Activated CD8-positive, alpha-beta memory T cell treated with anti-CD3 and anti-CD28 coated beads for 36 hours (primary cell): Measurements from ENCODE around the gene GRB7. TPM values are rescaled to one million over a fixed set of nuclear protein-coding genes. Genes with fewer than 3 reads are reported as not detected.
"Not testable (repeated sequence)": the region's sequence is repeated elsewhere in the genome, so short reads cannot be mapped to it uniquely, and the experiment has no call there.

Source experiments
- CTCF ChIA-PET: fragments of 350-600 bp; sonication (Branson Sonifier 250); formaldehyde crosslinking; loops from one replicate; lab custom pipeline; 2021; ENCODE audit warnings: antibody characterized with exemption; lab: Charles Lee
- POLR2A ChIA-PET: fragments of 350-600 bp; sonication (Branson Sonifier 250); formaldehyde crosslinking; loops from one replicate; lab custom pipeline; 2021; ENCODE audit warnings: antibody characterized with exemption; lab: Charles Lee
- total RNA-seq, 2 experiments: library from RNA; stranded (reverse); gene quantifications; one replicate each; pipeline ENCODE4 v1.2.3, GENCODE V29; 2021

The GRB7 gene
- total RNA-seq, 2 experiments from 2014 or later, result not detected

DNA sequence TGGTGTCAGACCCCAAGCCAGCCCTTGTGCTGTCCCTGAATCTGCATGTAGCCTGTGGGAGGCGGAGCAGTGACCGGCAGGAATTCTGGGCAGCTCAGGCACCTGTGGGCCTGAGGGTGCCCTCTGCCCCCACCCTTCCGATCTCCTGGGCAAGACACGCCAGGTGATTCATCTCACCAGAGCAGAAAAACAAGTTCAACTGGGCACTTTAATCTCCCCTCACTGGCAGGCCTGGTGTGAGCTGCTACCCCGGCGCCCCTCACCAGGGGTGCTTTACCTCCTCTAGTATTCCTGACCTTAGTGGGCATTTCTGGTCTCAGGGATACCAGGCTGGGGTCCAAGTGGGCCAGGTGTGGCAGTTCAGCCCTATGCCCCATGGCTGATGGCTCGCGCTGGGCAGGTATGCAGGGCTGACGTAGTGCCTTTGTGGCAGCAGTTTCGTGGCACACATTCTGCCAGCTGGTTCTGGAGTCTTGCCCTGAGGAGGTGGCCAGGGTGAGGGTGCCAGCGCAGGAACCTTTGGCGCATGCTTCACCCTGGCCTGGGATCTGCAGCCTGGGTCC, 31.9 kb upstream of the GRB7 start:
- CTCF ChIA-PET, result interaction anchor here (1.3 kb wide), 1 partner anchor 84 kb away, joined by 3 read pairs; no protein-coding TSS in a partner anchor

GRCh38 chr17:39706383-39706782, 31.4 kb upstream of the GRB7 start:
- CTCF ChIA-PET, result interaction anchor here (1.3 kb wide), 1 partner anchor 85 kb away, joined by 3 read pairs; no protein-coding TSS in a partner anchor

More for the DNA sequence above, 31.9 kb upstream of the GRB7 start:
- POLR2A ChIA-PET, result no interaction called here

DNA sequence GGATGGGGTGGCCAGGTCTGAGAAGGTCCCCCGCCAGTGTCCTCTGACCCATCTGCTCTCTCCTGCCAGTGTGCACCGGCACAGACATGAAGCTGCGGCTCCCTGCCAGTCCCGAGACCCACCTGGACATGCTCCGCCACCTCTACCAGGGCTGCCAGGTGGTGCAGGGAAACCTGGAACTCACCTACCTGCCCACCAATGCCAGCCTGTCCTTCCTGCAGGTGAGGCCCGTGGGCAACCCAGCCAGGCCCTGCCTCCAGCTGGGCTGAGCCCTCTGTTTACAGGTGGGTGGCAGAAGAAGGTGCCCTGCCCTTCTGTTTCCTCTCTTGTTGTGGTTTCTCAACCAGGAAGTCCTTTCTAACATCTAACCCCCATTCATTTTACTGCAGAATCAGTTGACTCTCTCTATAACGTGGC, 30.8 kb upstream of the GRB7 start:
- ChIA-PET POLR2A (no interaction called here), CTCF (interaction anchor here (1.3 kb wide), 1 partner anchor 85 kb away, joined by 3 read pairs; no protein-coding TSS in a partner anchor)

More at GRCh38 chr17:39706383-39706782, 31.4 kb upstream of the GRB7 start:
- POLR2A ChIA-PET, result no interaction called here

GRCh38 chr17:39709319-39709997, 28.3 kb upstream of the GRB7 start:
- CTCF ChIA-PET, result interaction anchor here (1.3 kb wide), 1 partner anchor 20 kb away, joined by 3 read pairs; no protein-coding TSS in a partner anchor
- POLR2A ChIA-PET, result no interaction called here

- POLR2A ChIA-PET, result no interaction called here
- CTCF ChIA-PET, result no interaction called here
These were observed 27.5 kb upstream of the GRB7 start for GRCh38 chr17:39709998-39710964.

GRCh38 chr17:39711071-39711470, 26.7 kb upstream of the GRB7 start:
- CTCF ChIA-PET, POLR2A ChIA-PET: not testable (repeated sequence)

DNA sequence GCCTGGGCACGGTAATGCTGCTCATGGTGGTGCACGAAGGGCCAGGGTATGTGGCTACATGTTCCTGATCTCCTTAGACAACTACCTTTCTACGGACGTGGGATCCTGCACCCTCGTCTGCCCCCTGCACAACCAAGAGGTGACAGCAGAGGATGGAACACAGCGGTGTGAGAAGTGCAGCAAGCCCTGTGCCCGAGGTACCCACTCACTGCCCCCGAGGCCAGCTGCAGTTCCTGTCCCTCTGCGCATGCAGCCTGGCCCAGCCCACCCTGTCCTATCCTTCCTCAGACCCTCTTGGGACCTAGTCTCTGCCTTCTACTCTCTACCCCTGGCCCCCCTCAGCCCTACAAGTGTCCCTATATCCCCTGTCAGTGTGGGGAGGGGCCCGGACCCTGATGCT, 25.9 kb upstream of the GRB7 start:
- ChIA-PET POLR2A (no interaction called here), CTCF (no interaction called here)

DNA sequence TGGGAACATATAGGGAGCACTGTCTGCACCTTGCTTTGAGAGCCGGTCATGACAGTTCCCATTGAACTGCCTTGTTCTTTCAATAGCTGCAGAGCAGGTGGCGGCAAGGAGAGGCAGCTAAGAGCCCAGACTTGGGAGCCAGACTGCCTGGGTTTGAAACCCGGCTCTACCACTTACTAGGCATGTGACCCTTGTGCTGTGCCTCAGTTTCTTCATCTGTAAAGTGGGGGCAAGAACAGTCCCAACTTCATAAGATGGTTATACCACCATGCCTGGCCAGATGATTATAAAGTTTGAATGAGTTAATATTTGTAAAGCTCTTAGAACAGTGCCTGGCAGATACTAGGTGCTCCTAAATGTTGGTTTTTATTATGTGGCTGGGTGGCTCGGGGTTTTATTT, 23.5 kb upstream of the GRB7 start:
- ChIA-PET CTCF (interaction anchor here (1.1 kb wide), 1 partner anchor 93 kb away, joined by 5 read pairs; no protein-coding TSS in a partner anchor), POLR2A (no interaction called here)

GRCh38 chr17:39715375-39716072, 22.2 kb upstream of the GRB7 start:
- POLR2A ChIA-PET, result no interaction called here
- CTCF ChIA-PET, result interaction anchor here (1.0 kb wide), 1 partner anchor 149 kb away, joined by 3 read pairs; no protein-coding TSS in a partner anchor

GRCh38 chr17:39716073-39716818, 21.5 kb upstream of the GRB7 start:
- CTCF ChIA-PET, result interaction anchor here (0.9 to 1.1 kb wide), 2 partner anchors 13 to 94 kb away, joined by 3 to 7 read pairs; partner anchors contain the start of gene MIEN1

DNA sequence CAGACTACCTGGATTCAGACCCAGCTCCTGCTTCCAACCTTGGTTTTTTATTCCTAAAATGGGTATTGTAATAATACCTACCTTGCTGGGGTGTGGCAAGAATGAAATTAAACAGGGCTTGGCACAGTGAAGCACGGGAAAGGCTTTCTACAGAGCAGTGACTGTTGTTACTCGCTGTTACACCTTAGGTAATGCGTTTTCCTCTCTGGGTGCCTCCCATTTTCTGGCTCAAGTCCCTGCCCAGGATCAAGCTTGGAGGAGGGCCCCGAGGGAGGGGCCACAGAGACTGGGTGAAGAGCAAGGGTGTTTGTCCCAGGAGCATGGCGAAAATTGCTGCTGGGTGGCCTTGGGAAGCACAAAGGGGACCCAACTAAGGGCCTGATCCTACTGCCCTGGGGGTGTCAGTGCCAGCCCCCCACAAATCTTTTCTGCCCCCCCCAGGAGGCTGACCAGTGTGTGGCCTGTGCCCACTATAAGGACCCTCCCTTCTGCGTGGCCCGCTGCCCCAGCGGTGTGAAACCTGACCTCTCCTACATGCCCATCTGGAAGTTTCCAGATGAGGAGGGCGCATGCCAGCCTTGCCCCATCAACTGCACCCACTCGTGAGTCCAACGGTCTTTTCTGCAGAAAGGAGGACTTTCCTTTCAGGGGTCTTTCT, 20.7 kb upstream of the GRB7 start:
- ChIA-PET POLR2A (no interaction called here), CTCF (interaction anchor here (0.9 to 1.1 kb wide), 2 partner anchors 13 to 95 kb away, joined by 3 to 7 read pairs; partner anchors contain the start of gene MIEN1)

More at GRCh38 chr17:39716073-39716818, 21.5 kb upstream of the GRB7 start:
- POLR2A ChIA-PET, result no interaction called here

DNA sequence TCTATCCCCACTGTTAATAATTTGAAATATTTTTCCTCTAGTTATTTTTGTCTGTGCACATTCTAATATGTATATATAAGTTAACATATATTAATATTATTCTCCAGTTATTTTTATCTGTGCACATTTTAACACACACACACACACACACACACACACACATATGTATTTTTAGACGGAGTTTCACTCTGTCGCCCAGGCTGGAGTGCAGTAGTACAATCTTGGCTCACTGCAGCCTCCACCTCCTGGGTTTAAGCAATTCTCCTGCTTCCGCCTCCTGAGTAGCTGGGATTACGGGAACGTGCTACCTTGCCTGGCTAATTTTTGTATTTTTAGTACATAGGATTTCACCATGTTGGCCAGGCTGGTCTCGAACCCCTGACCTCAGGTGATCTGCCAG, 20.1 kb upstream of the GRB7 start:
- CTCF ChIA-PET, result no interaction called here
- POLR2A ChIA-PET, result no interaction called here

DNA sequence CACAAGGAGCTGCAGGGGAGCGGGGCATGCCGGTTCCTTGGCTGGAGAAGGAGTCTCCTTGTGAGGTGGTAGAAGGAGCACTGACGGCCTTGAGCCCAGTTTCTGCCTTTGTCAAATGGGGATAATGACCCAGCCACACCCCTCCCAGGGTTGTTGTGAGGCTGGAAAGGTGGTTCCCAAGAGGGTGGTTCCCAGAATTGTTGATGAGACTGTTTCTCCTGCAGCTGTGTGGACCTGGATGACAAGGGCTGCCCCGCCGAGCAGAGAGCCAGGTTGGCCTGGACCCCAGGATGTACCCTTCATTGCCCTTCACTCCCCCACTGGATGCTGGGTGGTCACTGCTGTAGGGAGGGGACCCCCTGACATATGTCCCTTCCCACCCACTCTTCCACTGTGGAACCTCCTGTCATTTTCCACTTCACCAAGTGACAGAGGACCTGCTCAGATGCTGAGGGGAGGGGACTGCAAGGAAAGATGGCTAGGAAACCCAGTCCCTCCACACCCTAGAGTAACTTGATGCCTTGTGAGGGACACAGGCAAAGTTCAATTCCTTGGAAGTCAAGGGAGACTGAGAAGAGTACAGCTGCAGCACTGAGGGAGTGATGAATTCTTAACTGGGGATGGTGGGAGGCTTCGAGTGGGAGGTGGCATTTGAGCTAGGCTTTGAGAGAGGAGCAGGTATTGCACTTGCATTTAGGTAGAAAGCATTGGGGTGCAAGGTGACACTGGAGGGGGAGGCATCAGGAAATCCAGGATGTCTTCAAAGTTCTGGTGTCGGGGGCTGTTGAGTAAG, 18.0 kb upstream of the GRB7 start:
- CTCF ChIA-PET, result interaction anchor here (1.2 to 2.9 kb wide), 3 partner anchors 10 to 98 kb away, joined by 3 to 9 read pairs (median 8); partner anchors contain the start of gene MIEN1
- POLR2A ChIA-PET, result no interaction called here

GRCh38 chr17:39722104-39722503, 15.6 kb upstream of the GRB7 start:
- ChIA-PET CTCF (interaction anchor here (1.1 to 1.8 kb wide), 2 partner anchors 9 to 100 kb away, joined by 5 to 6 read pairs; partner anchors contain the start of gene MIEN1), POLR2A (no interaction called here)

- ChIA-PET CTCF (interaction anchor here (1.8 kb wide), 1 partner anchor 101 kb away, joined by 5 read pairs; no protein-coding TSS in a partner anchor), POLR2A (interaction anchor here (0.6 kb wide), 1 partner anchor 152 kb away, joined by 4 read pairs; no protein-coding TSS in a partner anchor)
These were observed 14.5 kb upstream of the GRB7 start for GRCh38 chr17:39722965-39723848.

DNA sequence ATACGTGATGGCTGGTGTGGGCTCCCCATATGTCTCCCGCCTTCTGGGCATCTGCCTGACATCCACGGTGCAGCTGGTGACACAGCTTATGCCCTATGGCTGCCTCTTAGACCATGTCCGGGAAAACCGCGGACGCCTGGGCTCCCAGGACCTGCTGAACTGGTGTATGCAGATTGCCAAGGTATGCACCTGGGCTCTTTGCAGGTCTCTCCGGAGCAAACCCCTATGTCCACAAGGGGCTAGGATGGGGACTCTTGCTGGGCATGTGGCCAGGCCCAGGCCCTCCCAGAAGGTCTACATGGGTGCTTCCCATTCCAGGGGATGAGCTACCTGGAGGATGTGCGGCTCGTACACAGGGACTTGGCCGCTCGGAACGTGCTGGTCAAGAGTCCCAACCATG, 13.0 kb upstream of the GRB7 start:
- ChIA-PET POLR2A (no interaction called here), CTCF (no interaction called here)
